IMR-90 (cell line): ENCODE measurements around the gene PRTG. TPM values are rescaled to one million over a fixed set of nuclear protein-coding genes. Genes with fewer than 3 reads are reported as not detected.

Experiments used
- ATAC-seq: fragments of 200-7000 bp; cut with Tn5 transposase; 2 replicates; pipeline ENCODE4 v1.9.1; 2020; ENCODE audit warnings: low read depth, mild to moderate bottlenecking, moderate library complexity
- BruUV-seq: library from RNA; stranded (reverse); fragments of 400-500 nt; replicated peaks from 2 replicates; lab custom pipeline; 2021; lab: Mats Ljungman, UMichigan
- CTCF ChIA-PET: fragments of 300-600 bp; formaldehyde crosslinking; extraction: SDS; loops from one replicate; lab custom pipeline; 2021; ENCODE audit warnings: antibody characterized with exemption; lab: Yijun Ruan, JAX
- POLR2A ChIA-PET: fragments of 300-600 bp; sonication (Branson Sonifier 250); formaldehyde crosslinking; loops from one replicate; lab custom pipeline; 2022; ENCODE audit warnings: antibody characterized with exemption; ENCODE audit not compliant: unreplicated experiment; lab: Charles Lee
- DNase-seq: peaks from one replicate; pipeline ENCODE4 v3.0.0; 2013
- H2AFZ ChIP-seq: replicated peaks from 2 replicates; pipeline ENCODE3; 2013; ENCODE audit warnings: low read length, mild to moderate bottlenecking; ENCODE audit not compliant: poor library complexity
- H2AK5ac ChIP-seq: 2 replicates; pipeline ENCODE4 v1.6.1; 2013; ENCODE audit warnings: low read depth, low read length, inconsistent platforms
- H2AK9ac ChIP-seq: replicated peaks from 2 replicates; pipeline ENCODE3; 2013; ENCODE audit warnings: mild to moderate bottlenecking, low read depth, low read length, moderate library complexity; ENCODE audit not compliant: poor library complexity
- H2BK120ac ChIP-seq: 2 replicates; pipeline ENCODE4 v1.6.1; 2013; ENCODE audit warnings: low read depth, low read length, inconsistent platforms
- H2BK15ac ChIP-seq: 3 replicates; pipeline ENCODE4 v1.6.1; 2013; ENCODE audit warnings: low read depth, low read length, inconsistent platforms
- H2BK20ac ChIP-seq: 2 replicates; pipeline ENCODE4 v1.6.1; 2013; ENCODE audit warnings: low read depth, mild to moderate bottlenecking, inconsistent platforms, low read length, moderate library complexity
- H2BK5ac ChIP-seq: 2 replicates; pipeline ENCODE4 v1.6.1; 2013; ENCODE audit warnings: mild to moderate bottlenecking, low read depth, low read length, inconsistent platforms; ENCODE audit not compliant: poor library complexity, severe bottlenecking
- H3K14ac ChIP-seq: replicated peaks from 2 replicates; pipeline ENCODE4 v1.6.1; 2013; ENCODE audit warnings: low read depth, low read length, inconsistent platforms
- H3K18ac ChIP-seq: 2 replicates; pipeline ENCODE4 v1.6.1; 2013; ENCODE audit warnings: low read depth, low read length, control low read depth
- H3K23ac ChIP-seq: 2 replicates; pipeline ENCODE4 v1.6.1; 2013; ENCODE audit warnings: low read depth, low read length, inconsistent platforms
- H3K27ac ChIP-seq: 2 replicates; pipeline ENCODE4 v1.5.1; 2013; ENCODE audit warnings: mild to moderate bottlenecking, control low read depth, low read length; ENCODE audit not compliant: insufficient read depth
- H3K27me3 ChIP-seq: 2 replicates; pipeline ENCODE4 v1.6.1; 2013; ENCODE audit warnings: low read length; ENCODE audit not compliant: control insufficient read depth, insufficient read depth
- H3K36me3 ChIP-seq: 2 replicates; pipeline ENCODE4 v1.6.1; 2013; ENCODE audit warnings: low read length, mixed read lengths; ENCODE audit not compliant: control insufficient read depth, insufficient read depth
- H3K4ac ChIP-seq: 2 replicates; pipeline ENCODE4 v1.6.1; 2013; ENCODE audit warnings: low read depth, low read length, inconsistent platforms
- H3K4me1 ChIP-seq: 2 replicates; pipeline ENCODE4 v1.6.1; 2013; ENCODE audit warnings: low read length, mixed read lengths; ENCODE audit not compliant: control insufficient read depth, insufficient read depth
- H3K4me2 ChIP-seq: 2 replicates; pipeline ENCODE4 v1.6.1; 2013; ENCODE audit warnings: low read depth, mild to moderate bottlenecking, control low read depth, low read length, moderate library complexity
- H3K4me3 ChIP-seq: 2 replicates; pipeline ENCODE4 v1.5.1; 2013; ENCODE audit warnings: low read depth, mild to moderate bottlenecking, control low read depth, low read length, moderate library complexity; ENCODE audit not compliant: insufficient read depth
- H3K56ac ChIP-seq: 2 replicates; pipeline ENCODE4 v1.6.1; 2013; ENCODE audit warnings: low read length, inconsistent platforms; ENCODE audit not compliant: insufficient read depth; ENCODE audit errors: extremely low read depth
- H3K79me1 ChIP-seq, 2 experiments: 2 replicates each; pipeline ENCODE4 v1.6.1; 2013; ENCODE audit warnings: low read length in 2 of 2, inconsistent platforms in 1 of 2, low read depth in 1 of 2
- H3K9ac ChIP-seq: 2 replicates; pipeline ENCODE4 v1.6.1; 2013; ENCODE audit warnings: low read depth, low read length, control low read depth
- H3K9me1 ChIP-seq: 2 replicates; pipeline ENCODE4 v1.6.1; 2013; ENCODE audit warnings: low read length, inconsistent platforms; ENCODE audit not compliant: insufficient read depth
- H3K9me3 ChIP-seq: 2 replicates; pipeline ENCODE4 v1.6.1; 2013; ENCODE audit warnings: low read length; ENCODE audit not compliant: control insufficient read depth, insufficient read depth
- H4K20me1 ChIP-seq: 2 replicates; pipeline ENCODE4 v1.6.1; 2013; ENCODE audit warnings: low read length, inconsistent platforms; ENCODE audit not compliant: insufficient read depth
- H4K5ac ChIP-seq: 2 replicates; pipeline ENCODE4 v1.6.1; 2013; ENCODE audit warnings: mild to moderate bottlenecking, low read depth, low read length, control low read depth
- H4K8ac ChIP-seq, 2 experiments: 2 replicates each; pipeline ENCODE4 v1.6.1; 2013; ENCODE audit warnings: low read depth in 2 of 2, low read length in 2 of 2, control low read depth in 1 of 2, inconsistent platforms in 1 of 2
- H4K91ac ChIP-seq: 2 replicates; pipeline ENCODE4 v1.6.1; 2013; ENCODE audit warnings: low read depth, low read length, inconsistent platforms; ENCODE audit not compliant: insufficient read depth
- BHLHE40 ChIP-seq: fragments of 150-350 bp; IDR thresholded peaks from 2 replicates; pipeline ENCODE4 v1.6.1; 2016; ENCODE audit warnings: mild to moderate bottlenecking, low read depth, low read length
- CHD1 ChIP-seq: IDR thresholded peaks from 2 replicates; pipeline ENCODE4 v1.6.1; 2012; ENCODE audit warnings: low read depth, low read length, improper control_type of control experiment
- CTCF ChIP-seq: conservative IDR thresholded peaks from 2 replicates; pipeline ENCODE4 v1.5.1; 2012; ENCODE audit warnings: mild to moderate bottlenecking, low read depth, low read length, improper control_type of control experiment
- ELK1 ChIP-seq: fragments of 150-350 bp; IDR thresholded peaks from 2 replicates; pipeline ENCODE4 v1.6.1; 2016; ENCODE audit warnings: low read depth, mild to moderate bottlenecking, low read length, moderate library complexity, borderline replicate concordance
- FOS ChIP-seq: fragments of 150-350 bp; IDR thresholded peaks from 2 replicates; pipeline ENCODE4 v1.6.1; 2016; ENCODE audit warnings: low read depth, low read length
- MAFK ChIP-seq: IDR thresholded peaks from 2 replicates; pipeline ENCODE4 v1.6.1; 2012; ENCODE audit warnings: low read depth, low read length, improper control_type of control experiment
- MAZ ChIP-seq: IDR thresholded peaks from 2 replicates; pipeline ENCODE4 v1.6.1; 2012; ENCODE audit warnings: low read depth, mild to moderate bottlenecking, low read length, improper control_type of control experiment, moderate library complexity, borderline replicate concordance
- MXI1 ChIP-seq: IDR thresholded peaks from 2 replicates; pipeline ENCODE4 v1.6.1; 2012; ENCODE audit warnings: low read depth, mild to moderate bottlenecking, low read length, moderate library complexity, borderline replicate concordance
- NFE2L2 ChIP-seq: fragments of 150-350 bp; IDR thresholded peaks from 2 replicates; pipeline ENCODE4 v1.6.1; 2016; ENCODE audit warnings: low read depth, mild to moderate bottlenecking, low read length
- POLR2A ChIP-seq: IDR thresholded peaks from 2 replicates; pipeline ENCODE4 v1.6.1; 2012; ENCODE audit warnings: mild to moderate bottlenecking, low read depth, low read length
- RAD21 ChIP-seq: IDR thresholded peaks from 2 replicates; pipeline ENCODE4 v1.6.1; 2012; ENCODE audit warnings: low read length, improper control_type of control experiment
- RCOR1 ChIP-seq: IDR thresholded peaks from 2 replicates; pipeline ENCODE4 v1.6.1; 2012; ENCODE audit warnings: mild to moderate bottlenecking, low read length, improper control_type of control experiment; ENCODE audit not compliant: insufficient replicate concordance
- RFX5 ChIP-seq: IDR thresholded peaks from 2 replicates; pipeline ENCODE4 v1.8.0; 2012; ENCODE audit warnings: low read depth, mild to moderate bottlenecking, low read length, moderate library complexity
- SMC3 ChIP-seq: fragments of 150-350 bp; IDR thresholded peaks from 2 replicates; pipeline ENCODE4 v1.6.1; 2016; ENCODE audit warnings: low read depth, mild to moderate bottlenecking, antibody characterized with exemption, low read length, moderate library complexity
- USF2 ChIP-seq: fragments of 150-350 bp; IDR thresholded peaks from 2 replicates; pipeline ENCODE4 v1.6.1; 2017; ENCODE audit warnings: mild to moderate bottlenecking, antibody characterized with exemption, low read length, low read depth
- WGBS, 2 experiments: methylation state at CpG; one replicate each; pipeline versions ENCODE4 v1.1.5 to v1.1.7; 2013; ENCODE audit warnings: missing lambda C conversion rate in 2 of 2; ENCODE audit not compliant: insufficient read length in 1 of 2; ENCODE audit errors: extremely low coverage in 2 of 2; 5-methylcytosine and 5-hydroxymethylcytosine counted together
- dilution Hi-C: fragments of 300-500 bp; cut with HindIII; formaldehyde crosslinking; loops from one replicate; pipeline ENCODE4 v1.14.3; 2018; ENCODE audit warnings: low sequenced_read_pairs; ENCODE audit not compliant: unreplicated experiment
- in situ Hi-C: fragments of 300-500 bp; cut with MboI; formaldehyde crosslinking; loops from 3 replicates; pipeline ENCODE4 v1.14.3; 2019; ENCODE audit warnings: low sequenced_read_pairs, inconsistent platforms, mixed read lengths
- intact Hi-C: fragments of 100-400 bp; cut with micrococcal nuclease; formaldehyde crosslinking; loops from 2 replicates; pipeline ENCODE4 v1.10.0; 2022
- polyA plus RNA-seq, 3 experiments: library from polyadenylated mRNA; depleted of rRNA; stranded (reverse); fragments of >200 nt; gene quantifications; 2 replicates each; pipeline ENCODE4 v1.2.3, GENCODE V29; 2012; ENCODE audit warnings: low replicate concordance in 1 of 3
- total RNA-seq: library from RNA; depleted of rRNA; stranded (reverse); fragments of >200 nt; gene quantifications from 2 replicates; pipeline ENCODE4 v1.2.3, GENCODE V29; 2012

PRTG gene
- total and polyA plus RNA-seq, 2 of the 4 experiments (the other 2 are of a cell fraction), result 0.99 to 1.4 TPM

DNA sequence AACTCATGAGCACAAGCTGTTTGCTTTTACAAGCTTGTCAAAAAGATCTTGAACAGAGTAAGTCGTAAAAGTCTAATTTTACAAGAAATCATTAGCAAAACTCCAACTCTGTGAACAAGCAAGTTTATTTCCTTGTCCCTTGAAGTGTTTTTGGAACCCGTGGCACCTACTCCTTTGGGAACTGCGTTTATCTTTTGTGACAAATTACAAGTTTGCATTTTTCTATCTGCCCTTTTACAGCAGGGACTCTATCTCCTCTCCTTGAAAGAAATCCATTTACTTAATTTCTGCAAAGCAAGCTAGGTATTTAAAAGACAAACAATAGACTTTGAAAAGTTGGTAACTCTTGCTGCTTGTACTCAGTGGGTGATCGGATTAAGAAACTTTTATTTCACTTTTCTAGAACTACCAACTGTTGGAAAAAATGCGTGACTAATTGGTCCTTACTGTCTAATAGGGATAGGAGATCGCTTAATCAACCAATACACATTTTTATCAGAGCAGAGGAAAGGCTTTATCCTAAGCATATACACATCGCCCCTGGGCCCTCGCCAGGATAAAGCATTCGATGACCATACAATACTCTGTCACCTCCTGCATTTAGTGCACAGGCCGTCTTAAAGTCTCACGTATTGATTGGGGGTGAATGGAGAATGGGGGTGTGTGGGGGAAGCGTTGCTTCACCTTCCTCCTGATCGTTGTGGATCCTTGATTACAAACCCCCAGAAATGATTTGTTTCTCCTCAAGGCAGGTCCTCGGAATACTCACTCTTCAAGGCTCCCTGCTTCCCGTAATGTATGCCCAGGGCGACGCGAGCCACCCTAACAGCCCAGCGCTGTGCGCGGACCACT is 1.7 kb downstream of the PRTG start:
- dilution Hi-C loops (no loop called here), in situ Hi-C loops (no loop called here), intact Hi-C loops (loop anchor here (5.0 kb wide), 2 partner anchors 64 to 176 kb away; no protein-coding TSS in a partner anchor)
- peak overlapping the region; percentile 55 for H2AFZ ChIP-seq
- H2BK120ac ChIP-seq, result no peak overlapping the region
- H3K36me3 ChIP-seq, result no peaks in the 10 kb centered on the region
- no peak overlapping the region for H3K4ac ChIP-seq
- H3K9me3 ChIP-seq, result no peaks in the 10 kb centered on the region
- no peak overlapping the region for H3K9ac ChIP-seq
- no peaks in the 10 kb centered on the region for H4K20me1 ChIP-seq
- no peak overlapping the region for H3K23ac ChIP-seq
- H4K8ac ChIP-seq, result no peak overlapping the region
- no peak overlapping the region for H4K91ac ChIP-seq
- H3K18ac ChIP-seq, result no peak overlapping the region
- H3K56ac ChIP-seq, result no peak overlapping the region
- H2AK5ac ChIP-seq, result no peak overlapping the region
- no peak overlapping the region for H2BK20ac ChIP-seq
- peaks cover 3% of the 10 kb centered on the region; the same call in 1 of the 2 replicates for H3K4me1 ChIP-seq
- CTCF ChIA-PET, result no interaction called here
- WGBS, 2 experiments, result 44% methylated on average over 9 of the region's 21 CpGs; no CpG with 5 or more reads in 1 of the 2 experiments
- no peak overlapping the region for H3K27ac ChIP-seq
- H3K9me1 ChIP-seq, result no peaks in the 10 kb centered on the region
- DNase-seq (no peak), ATAC-seq (no peak)
- H3K14ac ChIP-seq, result no peak overlapping the region
- peaks cover 10% of the 10 kb centered on the region for H3K27me3 ChIP-seq
- no TSS peak for BruUV-seq
- H3K79me1 ChIP-seq, result no peaks in the 10 kb centered on the region
- H2BK15ac ChIP-seq, result no peak overlapping the region
- H4K5ac ChIP-seq, result no peak overlapping the region
- H2BK5ac ChIP-seq, result no peak overlapping the region
- POLR2A ChIA-PET, result no interaction called here
- H3K4me2 ChIP-seq, result peak overlapping the region; percentile 70; the same call in 1 of the 2 replicates
- no peak overlapping the region for H2AK9ac ChIP-seq
- no peak overlapping the region for H3K4me3 ChIP-seq
- no peak for TF ChIP-seq FOS
- TF ChIP-seq USF2, result no peak
- TF ChIP-seq RAD21, result no peak
- no peak for TF ChIP-seq NFE2L2
- TF ChIP-seq SMC3, result no peak
- no peak for TF ChIP-seq RFX5
- TF ChIP-seq CHD1, result no peak
- TF ChIP-seq RCOR1, result no peak
- no peak for TF ChIP-seq MAZ
- TF ChIP-seq POLR2A, result no peak
- no peak for TF ChIP-seq CTCF
- no peak for TF ChIP-seq MAFK
- TF ChIP-seq MXI1, result no peak
- TF ChIP-seq BHLHE40, result no peak
- no peak for TF ChIP-seq ELK1
